Stomach (tissue), 4 donors: Measurements from ENCODE around the gene CLRN3.

Source experiments
- CTCF ChIP-seq, 7 experiments: fragments of 450-650 bp in 4 of 7; fragments of 200-600 bp in 3 of 7; sonication (generic) in 3 of 7; IDR thresholded peaks; one replicate each; pipeline ENCODE4 v1.5.1; 2016 to 2019; ENCODE audit warnings: antibody characterized with exemption in 7 of 7, control low read depth in 2 of 7, mild to moderate bottlenecking in 1 of 7
- EP300 ChIP-seq: sonication (generic); formaldehyde crosslinking; IDR thresholded peaks from one replicate; pipeline ENCODE4 v1.6.1; 2017; ENCODE audit warnings: antibody characterized with exemption
- POLR2AphosphoS5 ChIP-seq, 3 donors: sonication (generic); formaldehyde crosslinking; IDR thresholded peaks; one replicate each; pipeline ENCODE4 v1.6.1; 2016; ENCODE audit warnings: antibody characterized with exemption in 3 of 3

GRCh38 chr10:127852456-127852855 is 40.3 kb downstream of the CLRN3 start:
- no peak for TF ChIP-seq CTCF (IDR thresholded peaks at IDR 0.05)
- TF ChIP-seq POLR2AphosphoS5 (IDR thresholded peaks at IDR 0.05), result no peak
- TF ChIP-seq EP300, result no peak
